Smooth muscle cell (in vitro differentiated cells): Measurements from ENCODE around the gene TNFRSF21. TPM values are rescaled to one million over a fixed set of nuclear protein-coding genes. Genes with fewer than 3 reads are reported as not detected.

Source experiments
- DNase-seq: peaks from one replicate; lab custom pipeline; 2025; ENCODE audit not compliant: unreplicated experiment; lab: John Stamatoyannopoulos, UW
- H2AFZ ChIP-seq: fragments of 200-600 bp; sonication (generic); 2 replicates; pipeline ENCODE4 v1.6.0; 2016; ENCODE audit warnings: antibody characterized with exemption, low read depth, mild to moderate bottlenecking
- H3F3A ChIP-seq: fragments of 200-600 bp; sonication (generic); 2 replicates; pipeline ENCODE4 v1.6.0; 2017; ENCODE audit warnings: antibody characterized with exemption, low read depth
- H3K27ac ChIP-seq: fragments of 200-600 bp; sonication (generic); 2 replicates; pipeline ENCODE4 v1.5.1; 2016; ENCODE audit warnings: low read depth, mild to moderate bottlenecking
- H3K27me3 ChIP-seq: fragments of 200-600 bp; sonication (generic); 2 replicates; pipeline ENCODE4 v1.6.1; 2016; ENCODE audit warnings: low read depth, mild to moderate bottlenecking
- H3K36me3 ChIP-seq: fragments of 200-600 bp; sonication (generic); 2 replicates; pipeline ENCODE4 v1.5.1; 2016; ENCODE audit warnings: low read depth
- H3K4me1 ChIP-seq: fragments of 200-600 bp; sonication (generic); 2 replicates; pipeline ENCODE4 v1.5.1; 2016; ENCODE audit warnings: low read depth
- H3K4me2 ChIP-seq: fragments of 200-600 bp; sonication (generic); 2 replicates; pipeline ENCODE4 v1.6.0; 2016; ENCODE audit warnings: mild to moderate bottlenecking
- H3K4me3 ChIP-seq: fragments of 200-600 bp; sonication (generic); 2 replicates; pipeline ENCODE4 v1.5.1; 2016; ENCODE audit warnings: mild to moderate bottlenecking
- H3K79me2 ChIP-seq: fragments of 200-600 bp; sonication (generic); 2 replicates; pipeline ENCODE4 v1.6.0; 2016; ENCODE audit warnings: low read depth, mild to moderate bottlenecking
- H3K9ac ChIP-seq: fragments of 200-600 bp; sonication (generic); 2 replicates; pipeline ENCODE4 v1.6.0; 2016; ENCODE audit warnings: low read depth
- H3K9me3 ChIP-seq: fragments of 200-600 bp; sonication (generic); replicated peaks from 2 replicates; pipeline ENCODE4 v1.5.1; 2016; ENCODE audit warnings: low read depth
- H4K20me1 ChIP-seq: fragments of 200-600 bp; sonication (generic); 2 replicates; pipeline ENCODE4 v1.6.0; 2016; ENCODE audit warnings: low read depth
- CTCF ChIP-seq: fragments of 200-600 bp; sonication (generic); IDR thresholded peaks from 2 replicates; pipeline ENCODE4 v1.5.1; 2017; ENCODE audit warnings: borderline replicate concordance, mild to moderate bottlenecking, antibody characterized with exemption; ENCODE audit not compliant: insufficient read depth, poor library complexity, severe bottlenecking
- WGBS: methylation state at CpG from one replicate; pipeline ENCODE4 v1.1.7; 2016; ENCODE audit warnings: low lambda C conversion rate; 5-methylcytosine and 5-hydroxymethylcytosine counted together
- polyA plus RNA-seq: library from polyadenylated mRNA; unstranded; fragments of >200 nt; fragmentation: Nextera tagmentation; extraction: Ambion mirVana; gene quantifications from 2 replicates; pipeline ENCODE4 v1.2.1, GENCODE V29; 2016
- total RNA-seq: library from RNA; depleted of rRNA; stranded (reverse); fragments of >200 nt; gene quantifications from 2 replicates; pipeline ENCODE4 v1.2.3, GENCODE V29; 2014

The TNFRSF21 gene
- total and polyA plus RNA-seq, 2 experiments from 2014 or later = 30.1 to 32.8 TPM

GRCh38 chr6:47355496-47355895, 45.8 kb upstream of the TNFRSF21 start:
- H4K20me1 ChIP-seq = no peaks in the 10 kb centered on the region
- H3K9me3 ChIP-seq = no peaks in the 10 kb centered on the region
- no peaks in the 10 kb centered on the region for H3K4me1 ChIP-seq
- H3K27me3 ChIP-seq = no peaks in the 10 kb centered on the region
- no peaks in the 10 kb centered on the region for H3K36me3 ChIP-seq
- TF ChIP-seq CTCF = no peak
- H3F3A ChIP-seq = no peaks in the 10 kb centered on the region
- H3K27ac ChIP-seq = no peak overlapping the region
- no peak overlapping the region for H2AFZ ChIP-seq
- H3K79me2 ChIP-seq = no peaks in the 10 kb centered on the region
- no peak overlapping the region for H3K4me2 ChIP-seq
- DNase-seq = no peak
- H3K9ac ChIP-seq = no peak overlapping the region
- no peak overlapping the region for H3K4me3 ChIP-seq

GRCh38 chr6:47353871-47354270, 44.2 kb upstream of the TNFRSF21 start:
- no peaks in the 10 kb centered on the region for H3K79me2 ChIP-seq
- H3K9ac ChIP-seq = no peak overlapping the region
- no peak for TF ChIP-seq CTCF
- no peak overlapping the region for H3K4me3 ChIP-seq
- no peak overlapping the region for H3K27ac ChIP-seq
- H3K9me3 ChIP-seq = no peaks in the 10 kb centered on the region
- 85% methylated on average over 1 of the region's 1 CpG for WGBS
- H3K4me2 ChIP-seq = no peak overlapping the region
- no peak overlapping the region for H2AFZ ChIP-seq
- no peaks in the 10 kb centered on the region for H4K20me1 ChIP-seq
- H3F3A ChIP-seq = no peaks in the 10 kb centered on the region
- no peak for DNase-seq
- H3K36me3 ChIP-seq = no peaks in the 10 kb centered on the region
- H3K27me3 ChIP-seq = no peaks in the 10 kb centered on the region
- H3K4me1 ChIP-seq = no peaks in the 10 kb centered on the region

- H2AFZ ChIP-seq = no peak overlapping the region
- no peak for DNase-seq
- no peaks in the 10 kb centered on the region for H3F3A ChIP-seq
- H3K79me2 ChIP-seq = no peaks in the 10 kb centered on the region
- 89% methylated on average over 2 of the region's 2 CpGs for WGBS
- no peak overlapping the region for H3K4me3 ChIP-seq
- no peaks in the 10 kb centered on the region for H3K4me1 ChIP-seq
- no peak overlapping the region for H3K4me2 ChIP-seq
- H4K20me1 ChIP-seq = no peaks in the 10 kb centered on the region
- no peaks in the 10 kb centered on the region for H3K36me3 ChIP-seq
- no peaks in the 10 kb centered on the region for H3K27me3 ChIP-seq
- no peaks in the 10 kb centered on the region for H3K9me3 ChIP-seq
- no peak overlapping the region for H3K9ac ChIP-seq
- TF ChIP-seq CTCF = no peak
- no peak overlapping the region for H3K27ac ChIP-seq
These were observed 43.3 kb upstream of the TNFRSF21 start for GRCh38 chr6:47352966-47353365.

- Histone ChIP-seq H3K9ac (no peak overlapping the region), H3K27ac (no peak overlapping the region), H2AFZ (no peak overlapping the region), H3K79me2 (no peaks in the 10 kb centered on the region), H3K36me3 (no peaks in the 10 kb centered on the region), H3F3A (no peaks in the 10 kb centered on the region), H3K27me3 (no peaks in the 10 kb centered on the region), H3K4me2 (no peak overlapping the region), H3K4me1 (no peaks in the 10 kb centered on the region), H4K20me1 (no peaks in the 10 kb centered on the region), H3K4me3 (no peak overlapping the region), H3K9me3 (no peaks in the 10 kb centered on the region)
- no peak for TF ChIP-seq CTCF
- WGBS = 78% methylated on average over 5 of the region's 5 CpGs
- DNase-seq = no peak
These were observed 42.7 kb upstream of the TNFRSF21 start for GRCh38 chr6:47352194-47352920.
